ENCODE measurements around the gene SYCE3.

SYCE3 gene

DNA sequence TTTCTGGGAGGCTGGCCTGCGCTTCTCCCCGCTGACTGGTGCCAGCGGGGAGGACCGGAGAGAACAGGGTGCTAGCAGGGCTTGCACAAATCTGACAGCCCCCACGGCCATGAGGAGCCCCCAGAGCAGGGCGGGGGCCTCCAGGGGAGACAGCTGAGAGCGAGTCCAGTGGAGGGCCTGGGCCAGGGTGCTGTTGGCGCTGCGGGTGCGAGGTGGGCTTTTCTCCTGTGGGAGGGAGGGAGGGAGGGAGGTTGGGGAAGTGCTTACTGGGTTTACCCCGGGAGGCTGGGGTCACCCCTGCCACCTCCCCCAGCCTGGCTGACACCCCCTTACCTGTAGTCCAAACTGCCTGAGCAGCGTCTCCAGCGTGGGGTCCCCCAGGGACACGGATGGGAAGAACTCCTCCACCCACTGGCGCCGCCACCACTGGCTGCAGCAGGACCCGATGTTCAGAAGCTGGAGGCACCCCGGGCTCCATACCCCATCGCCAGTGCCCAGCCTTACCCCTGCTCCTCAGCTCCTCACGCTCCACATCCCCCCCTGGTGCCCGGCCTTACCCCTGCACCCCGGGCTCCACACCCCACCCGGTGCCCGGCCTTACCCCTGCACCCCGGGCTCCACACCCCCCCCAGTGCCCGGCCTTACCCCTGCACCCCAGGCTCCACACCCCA, 59.1 kb downstream of the SYCE3 start:
- peaks cover 2 to 18% of the 10 kb centered on the region in 2 donors for H3K4me1 ChIP-seq (ENCODE audit: control insufficient read depth in 1 of 2, insufficient read depth in 2 of 2, low read length in 2 of 2)
- no peaks in the 10 kb centered on the region for H3K27me3 ChIP-seq (ENCODE audit: control insufficient read depth in 1 of 2, insufficient read depth in 2 of 2, low read length in 2 of 2)
- no peaks in the 10 kb centered on the region for H3K9me3 ChIP-seq (ENCODE audit: control insufficient read depth in 1 of 2, low read length in 2 of 2)
- H3K36me3 ChIP-seq (ENCODE audit: control insufficient read depth in 1 of 2, insufficient read depth in 2 of 2, low read length in 2 of 2) = peaks cover 6 to 21% of the 10 kb centered on the region in 2 donors
- no peak overlapping the region for H3K27ac ChIP-seq (ENCODE audit: low read depth, low read length)
- no peak overlapping the region for H3K4me3 ChIP-seq (ENCODE audit: low read depth in 1 of 2, low read length in 2 of 2)
- no peak overlapping the region for H3K9ac ChIP-seq (ENCODE audit: low read depth in 1 of 2, low read length in 2 of 2)

DNA sequence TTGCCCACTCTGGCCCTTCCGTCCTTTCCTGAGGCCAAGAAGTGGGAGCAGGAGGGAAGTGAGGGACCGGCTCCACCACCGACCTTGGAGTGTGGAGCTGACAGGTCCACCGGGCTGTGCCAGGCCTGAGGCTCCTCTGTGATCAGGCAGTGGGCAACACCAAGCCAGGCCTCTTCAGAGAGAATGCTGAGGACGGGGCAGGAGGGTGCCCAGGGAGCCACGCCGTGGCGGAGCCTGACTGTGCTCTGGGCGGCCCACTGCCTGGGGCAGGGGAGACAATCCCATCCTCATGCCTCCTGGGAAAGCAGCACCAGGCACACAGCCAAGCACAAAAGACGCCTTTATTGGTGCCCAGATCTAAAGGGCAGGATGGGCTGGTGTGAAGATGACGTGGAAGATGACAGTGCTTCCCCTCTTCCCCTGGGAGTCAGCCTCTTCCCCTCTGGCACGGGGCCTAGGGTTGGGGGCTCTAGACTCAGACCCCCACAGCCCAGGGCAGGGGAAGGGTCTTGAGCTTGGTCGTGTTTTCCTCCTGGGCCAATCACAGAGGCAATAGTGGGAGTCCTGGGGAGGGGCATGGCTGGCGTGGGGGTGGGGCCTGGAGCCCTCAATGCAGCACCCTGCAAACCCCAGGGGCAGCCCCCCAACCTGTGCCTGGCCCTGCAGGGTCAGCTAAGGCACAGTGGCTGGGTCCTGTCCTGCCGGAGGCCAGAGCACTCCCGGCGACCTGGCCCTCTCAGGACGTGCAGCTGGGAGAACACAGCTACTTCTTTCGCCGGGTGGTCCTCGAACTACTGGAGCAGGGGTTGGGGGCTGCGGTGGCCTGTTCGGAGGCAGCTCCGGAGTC, 59.9 kb downstream of the SYCE3 start:
- H3K9ac ChIP-seq (ENCODE audit: low read depth in 1 of 2, low read length in 2 of 2) = no peak overlapping the region
- H3K36me3 ChIP-seq (ENCODE audit: control insufficient read depth in 1 of 2, insufficient read depth in 2 of 2, low read length in 2 of 2) = peaks cover 6 to 21% of the 10 kb centered on the region in 2 donors
- no peaks in the 10 kb centered on the region for H3K27me3 ChIP-seq (ENCODE audit: control insufficient read depth in 1 of 2, insufficient read depth in 2 of 2, low read length in 2 of 2)
- no peak overlapping the region for H3K27ac ChIP-seq (ENCODE audit: low read depth, low read length)
- H3K9me3 ChIP-seq (ENCODE audit: control insufficient read depth in 1 of 2, low read length in 2 of 2) = no peaks in the 10 kb centered on the region
- H3K4me1 ChIP-seq (ENCODE audit: control insufficient read depth in 1 of 2, insufficient read depth in 2 of 2, low read length in 2 of 2) = peaks cover 8 to 23% of the 10 kb centered on the region in 2 donors
- H3K4me3 ChIP-seq (ENCODE audit: low read depth in 1 of 2, low read length in 2 of 2) = no peak overlapping the region

DNA sequence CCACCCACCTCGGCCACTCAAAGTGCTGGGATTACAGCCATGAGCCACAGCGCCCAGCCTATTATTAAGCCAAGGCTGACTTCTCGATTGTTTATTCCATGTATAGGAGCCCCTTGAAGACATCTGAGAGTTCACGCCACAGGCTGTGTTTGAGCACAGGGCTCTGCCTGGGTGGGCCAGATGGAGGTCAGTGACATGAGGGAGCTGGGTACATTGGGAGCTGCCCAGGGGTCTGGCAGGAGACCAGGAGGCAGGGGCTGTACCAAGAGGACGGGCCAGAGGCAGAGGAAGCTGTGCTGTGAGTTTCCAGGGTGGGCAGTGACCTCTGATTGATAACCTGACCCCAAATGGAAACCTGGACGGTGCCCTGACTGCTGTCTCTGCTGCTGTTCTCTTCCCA, 60.6 kb downstream of the SYCE3 start:
- H3K9me3 ChIP-seq (ENCODE audit: control insufficient read depth in 1 of 2, low read length in 2 of 2) = no peaks in the 10 kb centered on the region

More for the DNA sequence above, 60.6 kb downstream of the SYCE3 start:
- Histone ChIP-seq H3K27me3 (ENCODE audit: control insufficient read depth in 1 of 2, insufficient read depth in 2 of 2, low read length in 2 of 2) (no peaks in the 10 kb centered on the region), H3K4me3 (ENCODE audit: low read depth in 1 of 2, low read length in 2 of 2) (no peak overlapping the region), H3K27ac (ENCODE audit: low read depth, low read length) (no peak overlapping the region), H3K4me1 (ENCODE audit: control insufficient read depth in 1 of 2, insufficient read depth in 2 of 2, low read length in 2 of 2) (peaks cover 11 to 28% of the 10 kb centered on the region in 2 donors), H3K36me3 (ENCODE audit: control insufficient read depth in 1 of 2, insufficient read depth in 2 of 2, low read length in 2 of 2) (peaks cover 6 to 21% of the 10 kb centered on the region in 2 donors), H3K9ac (ENCODE audit: low read depth in 1 of 2, low read length in 2 of 2) (no peak overlapping the region)

All from duodenal mucosa (tissue), 2 donors.